ENCODE measurements around the gene KYNU. TPM values are rescaled to one million over a fixed set of nuclear protein-coding genes. Genes with fewer than 3 reads are reported as not detected.

Gene KYNU
- total RNA-seq, 1 experiment from 2014 or later, result 0.37 TPM

DNA sequence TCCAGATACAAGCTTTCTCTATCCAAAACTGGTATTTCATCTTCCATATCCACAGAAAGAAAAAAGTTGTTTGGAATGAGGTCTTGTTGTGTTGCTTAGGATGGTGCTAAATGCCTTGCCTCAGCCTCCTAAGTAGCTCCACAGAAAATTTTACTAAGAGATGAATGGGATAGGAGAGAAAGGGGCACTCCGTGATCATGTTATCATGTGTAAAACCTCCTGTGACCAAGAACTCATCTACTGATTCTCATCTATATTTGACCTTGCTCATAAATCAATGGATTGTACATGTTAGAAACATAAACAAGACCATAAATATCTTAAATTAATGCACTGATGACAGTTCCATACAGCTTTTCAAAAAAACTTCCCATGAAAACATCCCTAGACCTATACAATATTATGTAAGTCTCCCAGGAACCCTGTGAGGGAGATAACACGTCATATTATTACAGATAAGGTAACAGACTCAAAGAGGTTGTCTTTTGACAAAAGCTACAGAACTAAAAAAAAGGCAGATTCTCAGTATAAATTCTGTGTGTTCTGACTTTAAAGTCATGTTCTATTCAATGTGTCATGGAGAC lies 29.3 kb upstream of the KYNU start:
- Histone ChIP-seq H2BK20ac (ENCODE audit: low read depth, low read length, poor library complexity, severe bottlenecking) (no peak overlapping the region), H2BK12ac (ENCODE audit: insufficient read length, low read depth, low read length) (no peak overlapping the region), H3K56ac (ENCODE audit: insufficient read length, low read depth, low read length) (no peak overlapping the region), H4K91ac (ENCODE audit: insufficient read length, low read depth, low read length) (no peak overlapping the region), H4K8ac (replicated peaks; ENCODE audit: insufficient read length, low read depth, low read length) (no peak overlapping the region), H3K27ac (ENCODE audit: insufficient read length, low read depth, low read length) (no peak overlapping the region), H3K18ac (ENCODE audit: insufficient read length, low read depth, low read length) (no peak overlapping the region), H3K23me2 (ENCODE audit: insufficient read length, low read depth, low read length, poor library complexity, severe bottlenecking) (no peaks in the 10 kb centered on the region), H3K23ac (ENCODE audit: insufficient read length, low read depth, low read length) (no peak overlapping the region), H3K79me1 (ENCODE audit: insufficient read depth, low read depth, low read length, poor library complexity, severe bottlenecking) (no peaks in the 10 kb centered on the region), H2AK5ac (ENCODE audit: insufficient read length, low read length) (no peak overlapping the region), H3K4me1 (ENCODE audit: insufficient read depth, low read length) (no peaks in the 10 kb centered on the region), H3K79me2 (ENCODE audit: insufficient read depth, low read length) (no peaks in the 10 kb centered on the region), H2BK15ac (ENCODE audit: low read depth, low read length) (no peak overlapping the region), H4K5ac (ENCODE audit: insufficient read length, low read depth, low read length) (no peak overlapping the region), H3K9me3 (ENCODE audit: control insufficient read depth, low read depth, low read length) (no peaks in the 10 kb centered on the region), H2BK120ac (ENCODE audit: low read depth, low read length, poor library complexity, severe bottlenecking) (no peak overlapping the region), H3T11ph (ENCODE audit: low read length) (no peak overlapping the region), H4K20me1 (ENCODE audit: control insufficient read depth, insufficient read depth, insufficient read length) (no peaks in the 10 kb centered on the region), H2AFZ (ENCODE audit: low read length) (no peak overlapping the region), H2BK5ac (ENCODE audit: insufficient read length, low read length) (no peak overlapping the region), H3K27me3 (ENCODE audit: insufficient read depth, low read length) (no peaks in the 10 kb centered on the region), H3K9ac (ENCODE audit: extremely low read depth, insufficient read length, low read length) (no peak overlapping the region), H3K4me2 (ENCODE audit: insufficient read depth, insufficient read length, low read length) (no peak overlapping the region), H3K4ac (ENCODE audit: low read depth, low read length) (no peak overlapping the region), H3K14ac (ENCODE audit: insufficient read depth, low read length) (no peak overlapping the region)
- H3K27ac Mint-ChIP-seq, result no peak overlapping the region
- H3K36me3 Mint-ChIP-seq (ENCODE audit: insufficient read depth in 1 of 3, low read depth in 3 of 3), result no peaks in the 10 kb centered on the region
- H3K27me3 Mint-ChIP-seq (ENCODE audit: low read depth), result no peaks in the 10 kb centered on the region
- H3K4me1 Mint-ChIP-seq, result peaks cover 5% of the 10 kb centered on the region in 2 experiments
- WGBS (ENCODE audit: extremely low coverage, insufficient read length, low lambda C conversion rate), result no CpG with 5 or more reads among the region's 2 CpGs
- DNase-seq, result no peak
- TF ChIP-seq, protein P1, sequence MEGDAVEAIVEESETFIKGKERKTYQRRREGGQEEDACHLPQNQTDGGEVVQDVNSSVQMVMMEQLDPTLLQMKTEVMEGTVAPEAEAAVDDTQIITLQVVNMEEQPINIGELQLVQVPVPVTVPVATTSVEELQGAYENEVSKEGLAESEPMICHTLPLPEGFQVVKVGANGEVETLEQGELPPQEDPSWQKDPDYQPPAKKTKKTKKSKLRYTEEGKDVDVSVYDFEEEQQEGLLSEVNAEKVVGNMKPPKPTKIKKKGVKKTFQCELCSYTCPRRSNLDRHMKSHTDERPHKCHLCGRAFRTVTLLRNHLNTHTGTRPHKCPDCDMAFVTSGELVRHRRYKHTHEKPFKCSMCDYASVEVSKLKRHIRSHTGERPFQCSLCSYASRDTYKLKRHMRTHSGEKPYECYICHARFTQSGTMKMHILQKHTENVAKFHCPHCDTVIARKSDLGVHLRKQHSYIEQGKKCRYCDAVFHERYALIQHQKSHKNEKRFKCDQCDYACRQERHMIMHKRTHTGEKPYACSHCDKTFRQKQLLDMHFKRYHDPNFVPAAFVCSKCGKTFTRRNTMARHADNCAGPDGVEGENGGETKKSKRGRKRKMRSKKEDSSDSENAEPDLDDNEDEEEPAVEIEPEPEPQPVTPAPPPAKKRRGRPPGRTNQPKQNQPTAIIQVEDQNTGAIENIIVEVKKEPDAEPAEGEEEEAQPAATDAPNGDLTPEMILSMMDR (conservative IDR thresholded peaks at IDR 0.05), result no peak
- no peaks in the 10 kb centered on the region for H3K9me3 Mint-ChIP-seq
- H3K4me3 Mint-ChIP-seq, result no peak overlapping the region

All from H9 (cell line).